Measurements from ENCODE around the gene TMEM259.

TMEM259 gene

GRCh38 chr19:1057176-1057855 is 36.4 kb upstream of the TMEM259 start:
- no peak for DNase-seq
- TF ChIP-seq, protein P1, sequence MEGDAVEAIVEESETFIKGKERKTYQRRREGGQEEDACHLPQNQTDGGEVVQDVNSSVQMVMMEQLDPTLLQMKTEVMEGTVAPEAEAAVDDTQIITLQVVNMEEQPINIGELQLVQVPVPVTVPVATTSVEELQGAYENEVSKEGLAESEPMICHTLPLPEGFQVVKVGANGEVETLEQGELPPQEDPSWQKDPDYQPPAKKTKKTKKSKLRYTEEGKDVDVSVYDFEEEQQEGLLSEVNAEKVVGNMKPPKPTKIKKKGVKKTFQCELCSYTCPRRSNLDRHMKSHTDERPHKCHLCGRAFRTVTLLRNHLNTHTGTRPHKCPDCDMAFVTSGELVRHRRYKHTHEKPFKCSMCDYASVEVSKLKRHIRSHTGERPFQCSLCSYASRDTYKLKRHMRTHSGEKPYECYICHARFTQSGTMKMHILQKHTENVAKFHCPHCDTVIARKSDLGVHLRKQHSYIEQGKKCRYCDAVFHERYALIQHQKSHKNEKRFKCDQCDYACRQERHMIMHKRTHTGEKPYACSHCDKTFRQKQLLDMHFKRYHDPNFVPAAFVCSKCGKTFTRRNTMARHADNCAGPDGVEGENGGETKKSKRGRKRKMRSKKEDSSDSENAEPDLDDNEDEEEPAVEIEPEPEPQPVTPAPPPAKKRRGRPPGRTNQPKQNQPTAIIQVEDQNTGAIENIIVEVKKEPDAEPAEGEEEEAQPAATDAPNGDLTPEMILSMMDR (IDR thresholded peaks at IDR 0.05), result no peak
- Mint-ChIP-seq H3K4me3 (no peak overlapping the region), H3K4me1 (peaks cover 13% of the 10 kb centered on the region), H3K27me3 (ENCODE audit: low read depth, poor library complexity) (peaks cover 6% of the 10 kb centered on the region), H3K9me3 (no peaks in the 10 kb centered on the region), H3K36me3 (ENCODE audit: low read depth) (no peaks in the 10 kb centered on the region), H3K27ac (no peak overlapping the region)

DNA sequence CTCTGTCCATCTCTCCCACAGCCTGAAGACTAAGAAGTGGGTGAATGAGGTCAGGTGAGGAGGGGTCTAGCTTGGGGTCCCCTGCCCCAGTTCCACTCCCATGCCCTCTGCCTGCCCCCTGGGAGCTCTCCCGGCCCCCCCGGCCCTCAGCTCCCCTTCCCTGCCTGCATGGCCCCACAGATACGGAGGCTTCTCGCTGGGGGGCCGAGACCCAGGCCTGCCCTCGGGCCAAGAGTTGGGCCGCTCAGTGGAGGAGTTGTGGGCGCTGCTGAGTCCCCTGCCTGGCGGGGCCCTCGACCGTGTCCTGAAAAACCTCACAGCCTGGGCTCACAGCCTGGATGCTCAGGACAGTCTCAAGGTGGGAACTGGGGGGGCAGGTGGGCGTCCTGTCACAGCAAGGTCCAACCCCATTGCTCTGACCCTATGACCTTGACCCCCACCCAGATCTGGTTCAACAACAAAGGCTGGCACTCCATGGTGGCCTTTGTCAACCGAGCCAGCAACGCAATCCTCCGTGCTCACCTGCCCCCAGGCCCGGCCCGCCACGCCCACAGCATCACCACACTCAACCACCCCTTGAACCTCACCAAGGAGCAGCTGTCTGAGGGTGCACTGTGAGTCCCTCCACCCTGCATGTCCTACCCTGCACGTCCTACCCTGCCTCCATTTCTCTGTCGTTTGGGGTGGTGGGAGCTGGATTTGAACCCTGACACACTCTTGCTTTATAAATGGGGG is 35.1 kb upstream of the TMEM259 start:
- H3K27me3 Mint-ChIP-seq (ENCODE audit: low read depth, poor library complexity), result peaks cover 3% of the 10 kb centered on the region
- no peak overlapping the region for H3K27ac Mint-ChIP-seq
- H3K4me1 Mint-ChIP-seq, result peaks cover 17% of the 10 kb centered on the region
- no peaks in the 10 kb centered on the region for H3K36me3 Mint-ChIP-seq (ENCODE audit: low read depth)
- no peaks in the 10 kb centered on the region for H3K9me3 Mint-ChIP-seq
- no peak for DNase-seq
- no peak overlapping the region for H3K4me3 Mint-ChIP-seq
- TF ChIP-seq, protein P1 (IDR thresholded peaks at IDR 0.05), result no peak

DNA sequence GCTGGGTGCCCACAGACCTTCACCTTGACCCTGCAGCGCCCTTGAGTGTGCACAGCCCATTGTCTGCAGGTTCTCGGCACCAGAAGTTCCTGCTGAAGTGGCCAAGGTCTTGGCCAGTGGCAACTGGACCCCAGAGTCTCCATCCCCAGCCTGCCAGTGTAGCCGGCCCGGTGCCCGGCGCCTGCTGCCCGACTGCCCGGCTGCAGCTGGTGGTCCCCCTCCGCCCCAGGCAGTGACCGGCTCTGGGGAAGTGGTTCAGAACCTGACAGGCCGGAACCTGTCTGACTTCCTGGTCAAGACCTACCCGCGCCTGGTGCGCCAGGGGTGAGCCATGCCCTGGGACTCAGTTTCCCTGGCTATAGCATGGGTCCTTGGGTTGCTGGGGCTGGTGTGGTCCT is 34.1 kb upstream of the TMEM259 start:
- no peak overlapping the region for H3K4me3 Mint-ChIP-seq
- no peaks in the 10 kb centered on the region for H3K36me3 Mint-ChIP-seq (ENCODE audit: low read depth)
- TF ChIP-seq, protein P1 (IDR thresholded peaks at IDR 0.05), result no peak
- H3K9me3 Mint-ChIP-seq, result no peaks in the 10 kb centered on the region
- peaks cover 17% of the 10 kb centered on the region for H3K4me1 Mint-ChIP-seq
- peaks cover 3% of the 10 kb centered on the region for H3K27me3 Mint-ChIP-seq (ENCODE audit: low read depth, poor library complexity)
- no peak for DNase-seq
- no peak overlapping the region for H3K27ac Mint-ChIP-seq

GRCh38 chr19:1054102-1055027 is 33.4 kb upstream of the TMEM259 start:
- no peak for DNase-seq
- no peaks in the 10 kb centered on the region for H3K36me3 Mint-ChIP-seq (ENCODE audit: low read depth)
- no peaks in the 10 kb centered on the region for H3K9me3 Mint-ChIP-seq
- peaks cover 17% of the 10 kb centered on the region for H3K4me1 Mint-ChIP-seq
- peaks cover 3% of the 10 kb centered on the region for H3K27me3 Mint-ChIP-seq (ENCODE audit: low read depth, poor library complexity)
- no peak overlapping the region for H3K27ac Mint-ChIP-seq
- TF ChIP-seq, protein P1 (IDR thresholded peaks at IDR 0.05), result no peak
- H3K4me3 Mint-ChIP-seq, result no peak overlapping the region

- H3K36me3 Mint-ChIP-seq (ENCODE audit: low read depth), result no peaks in the 10 kb centered on the region
- no peak for DNase-seq
- H3K4me3 Mint-ChIP-seq, result no peak overlapping the region
- H3K27ac Mint-ChIP-seq, result no peak overlapping the region
- TF ChIP-seq, protein P1 (IDR thresholded peaks at IDR 0.05), result no peak
- peaks cover 3% of the 10 kb centered on the region for H3K27me3 Mint-ChIP-seq (ENCODE audit: low read depth, poor library complexity)
- H3K4me1 Mint-ChIP-seq, result peaks cover 17% of the 10 kb centered on the region
- no peaks in the 10 kb centered on the region for H3K9me3 Mint-ChIP-seq
Measured at GRCh38 chr19:1053176-1054101, 32.5 kb upstream of the TMEM259 start.

Measured in nephron progenitor cell (in vitro differentiated cells).